ENCODE data around the gene PALD1.

Gene PALD1

GRCh38 chr10:70478191-70479164, at the start of gene PALD1:
PALD1 (plus strand) TSS chr10:70478767; CDS start chr10:70525952, 47,185 bp downstream.
- DNase-seq, result no peak

- DNase-seq, result no peak
Measured at GRCh38 chr10:70430493-70431445, 47.8 kb upstream of the PALD1 start.

GRCh38 chr10:70432101-70432500, 46.5 kb upstream of the PALD1 start:
- no peak for DNase-seq

- DNase-seq, result no peak
Measured at GRCh38 chr10:70432561-70433263, 45.9 kb upstream of the PALD1 start.

- DNase-seq, result no peak
Measured at GRCh38 chr10:70433581-70434280, 44.8 kb upstream of the PALD1 start.

GRCh38 chr10:70435241-70436085, 43.1 kb upstream of the PALD1 start:
- DNase-seq, result no peak

- no peak for DNase-seq
Measured at GRCh38 chr10:70437721-70438120, 40.8 kb upstream of the PALD1 start.

GRCh38 chr10:70440296-70441160, 38.0 kb upstream of the PALD1 start:
- no peak for DNase-seq

- DNase-seq, result no peak
Measured at GRCh38 chr10:70441161-70441894, 37.2 kb upstream of the PALD1 start, which contains the start of gene NODAL. NODAL (minus strand) TSS chr10:70441681; CDS start chr10:70441667, 14 bp downstream.

GRCh38 chr10:70441895-70442309, 36.7 kb upstream of the PALD1 start:
- no peak for DNase-seq

GRCh38 chr10:70442332-70442988, 36.1 kb upstream of the PALD1 start:
- no peak for DNase-seq

- DNase-seq, result no peak
Measured at GRCh38 chr10:70444744-70445143, 33.8 kb upstream of the PALD1 start.

GRCh38 chr10:70445718-70446657, 32.6 kb upstream of the PALD1 start:
- DNase-seq, result no peak

- DNase-seq, result no peak
Measured at GRCh38 chr10:70448236-70448635, 30.3 kb upstream of the PALD1 start.

- DNase-seq, result no peak
Measured at GRCh38 chr10:70455213-70455630, 23.3 kb upstream of the PALD1 start.

- no peak for DNase-seq
Measured at GRCh38 chr10:70456164-70456563, 22.4 kb upstream of the PALD1 start.

- no peak for DNase-seq
Measured at GRCh38 chr10:70457759-70458305, 20.7 kb upstream of the PALD1 start.
